Naive thymus-derived CD8-positive, alpha-beta T cell (primary cell): ENCODE results near the gene KCNE3. TPM values are rescaled to one million over a fixed set of nuclear protein-coding genes. Genes with fewer than 3 reads are reported as not detected.
A peak's percentile ranks its signal among the peaks of the same experiment; 100 is the strongest.

Experiments used
- ATAC-seq, 2 donors: fragments of 150-1000 bp; cut with Tn5 transposase in 1 of 2; sonication (Bioruptor Pico), chemical (Tn5 transposase) in 1 of 2; 1 replicate in 1 of 2; 2 replicates in 1 of 2; pipeline ENCODE4 v1.10.0; 2021; ENCODE audit warnings: mild to moderate bottlenecking in 2 of 2, moderate library complexity in 2 of 2
- POLR2A ChIA-PET: fragments of 350-600 bp; sonication (Branson Sonifier 250); formaldehyde crosslinking; loops from one replicate; lab custom pipeline; 2021; ENCODE audit warnings: antibody characterized with exemption; lab: Charles Lee
- DNase-seq, 10 donors: peaks; one replicate each; pipeline versions ENCODE4 v3.0.0 to v3.0.0-alpha.2; 2020 to 2022
- H3K27ac Mint-ChIP-seq, 10 donors: one replicate each; pipeline ENCODE4 v1.8.0; 2020 to 2022; ENCODE audit warnings: mild to moderate bottlenecking in 10 of 10, mixed read lengths in 10 of 10, moderate library complexity in 4 of 10, inconsistent platforms in 1 of 10
- H3K27me3 Mint-ChIP-seq, 5 donors: one replicate each; pipeline ENCODE4 v1.8.0; 2021 to 2022; ENCODE audit warnings: mixed read lengths in 5 of 5
- H3K36me3 Mint-ChIP-seq, 3 donors: one replicate each; pipeline ENCODE4 v1.8.0; 2020 to 2022; ENCODE audit warnings: mixed read lengths in 3 of 3, mild to moderate bottlenecking in 2 of 3, inconsistent platforms in 1 of 3
- H3K4me1 Mint-ChIP-seq, 4 donors: one replicate each; pipeline ENCODE4 v1.8.0; 2021 to 2022; ENCODE audit warnings: mixed read lengths in 4 of 4
- H3K4me3 Mint-ChIP-seq, 10 donors: one replicate each; pipeline ENCODE4 v1.8.0; 2020 to 2022; ENCODE audit warnings: mild to moderate bottlenecking in 10 of 10, mixed read lengths in 10 of 10, moderate library complexity in 6 of 10, inconsistent platforms in 1 of 10
- H3K9me3 Mint-ChIP-seq, 9 donors: one replicate each; pipeline ENCODE4 v1.8.0; 2020 to 2022; ENCODE audit warnings: mixed read lengths in 9 of 9, mild to moderate bottlenecking in 3 of 9, inconsistent platforms in 1 of 9, moderate library complexity in 1 of 9
- polyA plus RNA-seq, 3 donors: library from polyadenylated mRNA; unstranded; fragments of 300-500 nt; fragmentation: Illumina TruSeq; gene quantifications; one replicate each; pipeline ENCODE4 v1.2.3, GENCODE V29; 2021
- total RNA-seq, 8 experiments: library from RNA in 2 of 8; stranded (reverse) in 2 of 8; gene quantifications; one replicate each; pipeline ENCODE4 v1.2.3 and lab custom pipeline; 2021 to 2026

The KCNE3 gene
- total and polyA plus RNA-seq, 5 experiments from 2014 or later, result not detected

GRCh38 chr11:74453373-74453975 is 13.9 kb downstream of the KCNE3 start:
- peak overlapping the region in 1 of 10 donors; percentile 13 for H3K27ac Mint-ChIP-seq
- ATAC-seq (peak; percentile 52 to 68), DNase-seq (peak; percentile 23 to 78 (median 40))
- POLR2A ChIA-PET, result interaction anchor here (1.2 kb wide), 2 partner anchors 40 to 139 kb away, joined by 3 to 7 read pairs; partner anchors contain the start of genes LIPT2 and POLD3
- no peaks in the 10 kb centered on the region for H3K36me3 Mint-ChIP-seq
- H3K4me1 Mint-ChIP-seq, result peaks cover 2 to 6% (median 3%) of the 10 kb centered on the region in 4 donors
- peaks cover 7 to 13% (median 11%) of the 10 kb centered on the region in 5 donors for H3K27me3 Mint-ChIP-seq
- no peak overlapping the region for H3K4me3 Mint-ChIP-seq
- no peaks in the 10 kb centered on the region for H3K9me3 Mint-ChIP-seq

GRCh38 chr11:74452366-74452765 is 15.0 kb downstream of the KCNE3 start:
- H3K4me3 Mint-ChIP-seq, result no peak overlapping the region
- ATAC-seq (no peak), DNase-seq (no peak)
- H3K27me3 Mint-ChIP-seq, result peaks cover 7 to 13% (median 11%) of the 10 kb centered on the region in 5 donors
- no peak overlapping the region for H3K27ac Mint-ChIP-seq
- POLR2A ChIA-PET, result no interaction called here
- no peaks in the 10 kb centered on the region for H3K36me3 Mint-ChIP-seq
- H3K4me1 Mint-ChIP-seq, result peaks cover 2 to 6% (median 3%) of the 10 kb centered on the region in 4 donors
- H3K9me3 Mint-ChIP-seq, result no peaks in the 10 kb centered on the region

- Mint-ChIP-seq H3K27me3 (peaks cover 7 to 14% (median 11%) of the 10 kb centered on the region in 5 donors), H3K27ac (no peak overlapping the region), H3K9me3 (no peaks in the 10 kb centered on the region), H3K4me1 (peaks cover 2 to 6% (median 3%) of the 10 kb centered on the region in 4 donors), H3K4me3 (no peak overlapping the region), H3K36me3 (no peaks in the 10 kb centered on the region)
- no peak for DNase-seq
- POLR2A ChIA-PET, result interaction anchor here (0.7 to 1.6 kb wide), 2 partner anchors 11 to 43 kb away, joined by 5 to 6 read pairs; partner anchors contain the start of gene LIPT2
- no peak for ATAC-seq
These were observed 17.0 kb downstream of the KCNE3 start for GRCh38 chr11:74450318-74450717.

- Mint-ChIP-seq H3K27me3 (peaks cover 7 to 19% (median 11%) of the 10 kb centered on the region in 5 donors), H3K36me3 (no peaks in the 10 kb centered on the region), H3K4me3 (no peak overlapping the region), H3K9me3 (no peaks in the 10 kb centered on the region), H3K27ac (no peak overlapping the region), H3K4me1 (peaks cover 2 to 6% (median 3%) of the 10 kb centered on the region in 4 donors)
- peak in 9 of 10 donors; percentile 15 to 74 (median 56) for DNase-seq
- POLR2A ChIA-PET, result interaction anchor here (0.7 to 1.6 kb wide), 2 partner anchors 44 to 60 kb away, joined by 5 read pairs; partner anchors contain the start of gene LIPT2
- ATAC-seq, result peak; percentile 93 to 98
These were observed 17.9 kb downstream of the KCNE3 start for GRCh38 chr11:74449369-74449931.

- POLR2A ChIA-PET, result no interaction called here
- H3K27ac Mint-ChIP-seq, result no peak overlapping the region
- no peaks in the 10 kb centered on the region for H3K9me3 Mint-ChIP-seq
- H3K27me3 Mint-ChIP-seq, result peaks cover 1 to 15% (median 9%) of the 10 kb centered on the region in 5 donors
- DNase-seq (no peak), ATAC-seq (no peak)
- H3K4me1 Mint-ChIP-seq, result peaks cover 0 to 2% (median 2%) of the 10 kb centered on the region in 4 donors
- H3K4me3 Mint-ChIP-seq, result no peak overlapping the region
- no peaks in the 10 kb centered on the region for H3K36me3 Mint-ChIP-seq
These were observed 19.6 kb downstream of the KCNE3 start for GRCh38 chr11:74447720-74448119.

GRCh38 chr11:74446532-74446938 is 20.8 kb downstream of the KCNE3 start:
- H3K27me3 Mint-ChIP-seq, result peaks cover 0 to 8% (median 1%) of the 10 kb centered on the region in 5 donors
- DNase-seq (no peak), ATAC-seq (no peak)
- H3K9me3 Mint-ChIP-seq, result no peaks in the 10 kb centered on the region
- no peaks in the 10 kb centered on the region for H3K36me3 Mint-ChIP-seq
- H3K4me1 Mint-ChIP-seq, result peaks cover 0 to 2% (median 2%) of the 10 kb centered on the region in 4 donors
- no peak overlapping the region for H3K27ac Mint-ChIP-seq
- no peak overlapping the region for H3K4me3 Mint-ChIP-seq
- POLR2A ChIA-PET, result interaction anchor here (1.1 kb wide), 1 partner anchor 60 kb away, joined by 3 read pairs; no protein-coding TSS in a partner anchor

- H3K27ac Mint-ChIP-seq, result peak overlapping the region in 1 of 10 donors; percentile 7
- peaks cover 0 to 1% (median 0%) of the 10 kb centered on the region in 4 donors for H3K4me1 Mint-ChIP-seq
- no peak for DNase-seq
- H3K4me3 Mint-ChIP-seq, result no peak overlapping the region
- H3K36me3 Mint-ChIP-seq, result peaks cover 0 to 5% (median 2%) of the 10 kb centered on the region in 3 donors
- POLR2A ChIA-PET, result no interaction called here
- peaks cover 0 to 8% (median 0%) of the 10 kb centered on the region in 9 donors for H3K9me3 Mint-ChIP-seq
- no peak for ATAC-seq
- peaks cover 0 to 8% (median 0%) of the 10 kb centered on the region in 5 donors for H3K27me3 Mint-ChIP-seq
These were observed 23.0 kb downstream of the KCNE3 start for GRCh38 chr11:74444173-74444826.

GRCh38 chr11:74443071-74443864 is 24.1 kb downstream of the KCNE3 start:
- POLR2A ChIA-PET, result no interaction called here
- Mint-ChIP-seq H3K4me1 (no peaks in the 10 kb centered on the region), H3K27ac (peak overlapping the region in 1 of 10 donors; percentile 44)

GRCh38 chr11:74442636-74443035 is 24.7 kb downstream of the KCNE3 start:
- Mint-ChIP-seq H3K27me3 (peaks cover 0 to 8% (median 0%) of the 10 kb centered on the region in 5 donors), H3K27ac (no peak overlapping the region), H3K4me3 (no peak overlapping the region), H3K4me1 (no peaks in the 10 kb centered on the region), H3K9me3 (peaks cover 0 to 8% (median 0%) of the 10 kb centered on the region in 9 donors), H3K36me3 (peaks cover 0 to 5% (median 2%) of the 10 kb centered on the region in 3 donors)
- no peak for ATAC-seq
- no peak for DNase-seq
- POLR2A ChIA-PET, result no interaction called here

More at GRCh38 chr11:74443071-74443864, 24.1 kb downstream of the KCNE3 start:
- DNase-seq (no peak), ATAC-seq (no peak)
- H3K4me3 Mint-ChIP-seq, result no peak overlapping the region
- H3K36me3 Mint-ChIP-seq, result peaks cover 0 to 5% (median 2%) of the 10 kb centered on the region in 3 donors
- peaks cover 0 to 8% (median 0%) of the 10 kb centered on the region in 9 donors for H3K9me3 Mint-ChIP-seq
- H3K27me3 Mint-ChIP-seq, result peaks cover 0 to 8% (median 0%) of the 10 kb centered on the region in 5 donors

GRCh38 chr11:74438681-74439080 is 28.7 kb downstream of the KCNE3 start:
- no peak for ATAC-seq

GRCh38 chr11:74437441-74438042 is 29.8 kb downstream of the KCNE3 start:
- Mint-ChIP-seq H3K4me3 (no peak overlapping the region), H3K36me3 (peaks cover 0 to 5% (median 2%) of the 10 kb centered on the region in 3 donors), H3K4me1 (no peaks in the 10 kb centered on the region), H3K27me3 (peaks cover 0 to 4% (median 1%) of the 10 kb centered on the region in 5 donors), H3K9me3 (peaks cover 0 to 8% (median 0%) of the 10 kb centered on the region in 9 donors), H3K27ac (no peak overlapping the region)
- no peak for DNase-seq
- ATAC-seq, result no peak
- POLR2A ChIA-PET, result no interaction called here

More at GRCh38 chr11:74438681-74439080, 28.7 kb downstream of the KCNE3 start:
- Mint-ChIP-seq H3K4me3 (no peak overlapping the region), H3K9me3 (peaks cover 0 to 8% (median 0%) of the 10 kb centered on the region in 9 donors), H3K4me1 (no peaks in the 10 kb centered on the region), H3K36me3 (peaks cover 0 to 5% (median 2%) of the 10 kb centered on the region in 3 donors), H3K27ac (no peak overlapping the region), H3K27me3 (peaks cover 0 to 4% (median 1%) of the 10 kb centered on the region in 5 donors)
- no peak for DNase-seq
- POLR2A ChIA-PET, result no interaction called here
